GM13976 (cell line): ENCODE data around the gene IFITM1.

Source experiments
- DNase-seq: peaks from one replicate; pipeline ENCODE4 v3.0.0; 2012; ENCODE audit warnings: low spot score
- CTCF ChIP-seq: IDR thresholded peaks from 2 replicates; pipeline ENCODE4 v1.5.1; 2012; ENCODE audit warnings: borderline replicate concordance, mild to moderate bottlenecking; ENCODE audit not compliant: insufficient read depth; ENCODE audit errors: extremely low read depth, missing control alignments, control extremely low read depth
- in situ Hi-C: fragments of 300-500 bp; cut with MboI; formaldehyde crosslinking; loops from one replicate; pipeline ENCODE4 v1.12.0; 2022; ENCODE audit warnings: low sequenced_read_pairs, mixed read lengths, inconsistent platforms; ENCODE audit not compliant: unreplicated experiment

IFITM1 gene

GRCh38 chr11:279966-280705 lies 33.7 kb upstream of the IFITM1 start:
- DNase-seq: peak; percentile 63
- in situ Hi-C loops: no loop called here
- TF ChIP-seq CTCF: no peak

GRCh38 chr11:280706-281485 lies 32.9 kb upstream of the IFITM1 start:
- no peak for TF ChIP-seq CTCF
- in situ Hi-C loops: no loop called here
- peak; percentile 39 for DNase-seq

- in situ Hi-C loops: no loop called here
- no peak for DNase-seq
- no peak for TF ChIP-seq CTCF
These were observed 32.2 kb upstream of the IFITM1 start for GRCh38 chr11:281486-282161.

- no peak for TF ChIP-seq CTCF
- peak; percentile 22 for DNase-seq
- in situ Hi-C loops: no loop called here
These were observed 31.7 kb upstream of the IFITM1 start for GRCh38 chr11:282171-282570.

GRCh38 chr11:282630-283360 lies 31.0 kb upstream of the IFITM1 start:
- in situ Hi-C loops: no loop called here
- peak; percentile 18 for DNase-seq
- no peak for TF ChIP-seq CTCF
